PC-9 (cell line): ENCODE results near the gene EYA3. TPM values are rescaled to one million over a fixed set of nuclear protein-coding genes. Genes with fewer than 3 reads are reported as not detected.

Experiments
- BruUV-seq: library from RNA; stranded (reverse); fragments of 400-500 nt; replicated peaks from 2 replicates; lab custom pipeline; 2021; lab: Mats Ljungman, UMichigan
- CTCF ChIA-PET: fragments of 300-600 bp; sonication (Branson Sonifier 250); formaldehyde crosslinking; loops from one replicate; lab custom pipeline; 2022; ENCODE audit warnings: antibody characterized with exemption; lab: Charles Lee
- POLR2A ChIA-PET: fragments of 300-600 bp; sonication (Branson Sonifier 250); formaldehyde crosslinking; loops from one replicate; lab custom pipeline; 2022; ENCODE audit warnings: antibody characterized with exemption; ENCODE audit not compliant: unreplicated experiment; lab: Charles Lee
- DNase-seq, 2 experiments: peaks; one replicate each; pipeline versions ENCODE4 v3.0.0 to v3.0.0-alpha.2; 2015 to 2022; ENCODE audit warnings: mixed read lengths in 1 of 2
- H2AFZ ChIP-seq: fragments of 200-600 bp; sonication (generic); 2 replicates; pipeline ENCODE4 v1.8.1; 2017; ENCODE audit warnings: antibody characterized with exemption
- H3F3A ChIP-seq: fragments of 200-600 bp; sonication (generic); 2 replicates; pipeline ENCODE4 v1.8.1; 2017; ENCODE audit warnings: antibody characterized with exemption, mild to moderate bottlenecking, low read depth; ENCODE audit not compliant: insufficient read depth
- H3K27ac ChIP-seq: fragments of 200-600 bp; sonication (generic); 2 replicates; pipeline ENCODE4 v1.6.1; 2016; ENCODE audit warnings: mixed run types
- H3K27me3 ChIP-seq: fragments of 200-600 bp; sonication (generic); 2 replicates; pipeline ENCODE4 v1.6.1; 2016; ENCODE audit warnings: low read depth, mixed run types; ENCODE audit not compliant: insufficient read depth
- H3K36me3 ChIP-seq: fragments of 200-600 bp; sonication (generic); 2 replicates; pipeline ENCODE4 v1.6.1; 2016; ENCODE audit warnings: low read depth, mixed run types
- H3K4me1 ChIP-seq: fragments of 200-600 bp; sonication (generic); replicated peaks from 2 replicates; pipeline ENCODE4 v1.6.1; 2016; ENCODE audit warnings: mixed run types; ENCODE audit not compliant: insufficient read depth
- H3K4me2 ChIP-seq: fragments of 200-600 bp; sonication (generic); 2 replicates; pipeline ENCODE4 v1.6.1; 2017; ENCODE audit warnings: mixed run types
- H3K4me3 ChIP-seq: fragments of 200-600 bp; sonication (generic); 2 replicates; pipeline ENCODE4 v1.6.1; 2016; ENCODE audit warnings: mixed run types
- H3K79me2 ChIP-seq: fragments of 200-600 bp; sonication (generic); 2 replicates; pipeline ENCODE4 v1.6.1; 2017; ENCODE audit warnings: low read depth, mixed run types
- H3K9me2 ChIP-seq: fragments of 200-600 bp; sonication (generic); 2 replicates; pipeline ENCODE4 v1.8.1; 2017; ENCODE audit warnings: mild to moderate bottlenecking; ENCODE audit not compliant: insufficient read depth
- H3K9me3 ChIP-seq: fragments of 200-600 bp; sonication (generic); 2 replicates; pipeline ENCODE4 v1.8.1; 2016; ENCODE audit warnings: low read depth; ENCODE audit not compliant: insufficient read depth
- H4K20me1 ChIP-seq: fragments of 200-600 bp; sonication (generic); 2 replicates; pipeline ENCODE4 v1.8.1; 2017; ENCODE audit not compliant: insufficient read depth
- EZH2 ChIP-seq: fragments of 200-600 bp; sonication (generic); IDR thresholded peaks from 2 replicates; pipeline ENCODE4 v1.8.0; 2017; ENCODE audit warnings: antibody characterized with exemption, low read depth
- intact Hi-C: fragments of 100-400 bp; cut with micrococcal nuclease; formaldehyde crosslinking; loops from one replicate; pipeline ENCODE4 v1.10.0; 2022; ENCODE audit not compliant: unreplicated experiment
- total RNA-seq: library from RNA; stranded (reverse); gene quantifications from 2 replicates; pipeline ENCODE4 v1.2.3, GENCODE V29; 2021
- TF ChIP-seq, protein P1 (sequence below): fragments of 200-600 bp; sonication (generic); conservative IDR thresholded peaks from 2 replicates; pipeline ENCODE4 v1.6.1; 2017; ENCODE audit warnings: mixed run types, antibody characterized with exemption, mild to moderate bottlenecking, moderate library complexity

The EYA3 gene
- total RNA-seq, 1 experiment from 2014 or later, result 19.0 TPM

DNA sequence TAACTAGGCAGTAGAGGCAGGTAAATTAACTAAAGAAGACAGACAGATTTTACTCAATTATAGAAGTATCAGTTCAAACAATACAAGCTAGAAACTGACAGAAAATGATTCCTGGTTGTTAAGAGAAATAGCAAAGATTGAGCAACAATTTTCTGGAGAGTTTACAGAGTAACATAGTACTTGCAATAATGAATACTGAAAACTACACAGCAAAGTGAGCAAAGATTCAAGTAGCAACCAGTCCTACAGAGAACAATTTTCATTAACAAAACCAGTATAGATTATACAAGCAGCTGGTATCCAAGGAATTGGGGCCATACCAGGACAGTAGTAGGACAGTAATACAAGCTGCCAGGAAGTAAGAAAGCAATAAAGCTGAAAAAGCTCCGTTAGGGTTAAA, 37.6 kb downstream of the EYA3 start:
- Histone ChIP-seq H3K27me3 (no peaks in the 10 kb centered on the region), H3K36me3 (0 out of 2 replicates have a peak, but pooled peaks cover 6% of the 10 kb centered on the region), H3K4me1 (no peaks in the 10 kb centered on the region), H3K4me3 (no peak overlapping the region), H3K79me2 (no peaks in the 10 kb centered on the region), H3K9me3 (no peaks in the 10 kb centered on the region), H2AFZ (no peak overlapping the region), H4K20me1 (no peaks in the 10 kb centered on the region), H3K9me2 (no peaks in the 10 kb centered on the region), H3F3A (no peaks in the 10 kb centered on the region), H3K27ac (no peak overlapping the region), H3K4me2 (no peak overlapping the region)
- intact Hi-C loops, result no loop called here
- ChIA-PET CTCF (no interaction called here), POLR2A (no interaction called here)
- DNase-seq, result no peak
- no TSS peak for BruUV-seq
- TF ChIP-seq EZH2, result no peak
- TF ChIP-seq, protein P1, sequence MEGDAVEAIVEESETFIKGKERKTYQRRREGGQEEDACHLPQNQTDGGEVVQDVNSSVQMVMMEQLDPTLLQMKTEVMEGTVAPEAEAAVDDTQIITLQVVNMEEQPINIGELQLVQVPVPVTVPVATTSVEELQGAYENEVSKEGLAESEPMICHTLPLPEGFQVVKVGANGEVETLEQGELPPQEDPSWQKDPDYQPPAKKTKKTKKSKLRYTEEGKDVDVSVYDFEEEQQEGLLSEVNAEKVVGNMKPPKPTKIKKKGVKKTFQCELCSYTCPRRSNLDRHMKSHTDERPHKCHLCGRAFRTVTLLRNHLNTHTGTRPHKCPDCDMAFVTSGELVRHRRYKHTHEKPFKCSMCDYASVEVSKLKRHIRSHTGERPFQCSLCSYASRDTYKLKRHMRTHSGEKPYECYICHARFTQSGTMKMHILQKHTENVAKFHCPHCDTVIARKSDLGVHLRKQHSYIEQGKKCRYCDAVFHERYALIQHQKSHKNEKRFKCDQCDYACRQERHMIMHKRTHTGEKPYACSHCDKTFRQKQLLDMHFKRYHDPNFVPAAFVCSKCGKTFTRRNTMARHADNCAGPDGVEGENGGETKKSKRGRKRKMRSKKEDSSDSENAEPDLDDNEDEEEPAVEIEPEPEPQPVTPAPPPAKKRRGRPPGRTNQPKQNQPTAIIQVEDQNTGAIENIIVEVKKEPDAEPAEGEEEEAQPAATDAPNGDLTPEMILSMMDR, result no peak

DNA sequence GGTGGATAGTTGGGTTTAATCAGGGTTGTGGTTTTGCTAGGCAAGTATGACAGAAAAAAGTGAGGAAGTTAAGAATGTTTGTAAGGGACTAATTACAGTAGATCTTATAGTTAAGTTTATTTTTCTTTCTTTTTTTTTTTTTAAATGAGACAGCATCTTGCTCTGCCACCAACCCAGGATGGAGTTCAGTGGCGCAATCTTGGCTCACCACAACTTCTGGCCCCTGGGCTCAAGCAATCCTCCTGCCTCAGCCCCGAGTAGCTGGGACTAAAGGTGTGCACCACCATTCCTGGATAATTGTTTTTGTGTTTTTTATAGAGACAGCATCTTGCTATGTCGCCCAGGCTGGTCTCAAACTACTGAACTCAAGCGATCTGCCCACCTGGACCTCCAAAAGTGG, 41.7 kb downstream of the EYA3 start:
- CTCF ChIA-PET, result no interaction called here
- no peak overlapping the region for H3K4me2 ChIP-seq
- H3K79me2 ChIP-seq, result no peaks in the 10 kb centered on the region
- H4K20me1 ChIP-seq, result no peaks in the 10 kb centered on the region
- no TSS peak for BruUV-seq
- 0 out of 2 replicates have a peak, but pooled peaks cover 6% of the 10 kb centered on the region for H3K36me3 ChIP-seq
- POLR2A ChIA-PET, result no interaction called here
- TF ChIP-seq, protein P1, result no peak
- no peak for TF ChIP-seq EZH2
- H3F3A ChIP-seq, result no peaks in the 10 kb centered on the region
- no peak overlapping the region for H2AFZ ChIP-seq
- H3K9me3 ChIP-seq, result no peaks in the 10 kb centered on the region
- no peaks in the 10 kb centered on the region for H3K9me2 ChIP-seq
- no peak overlapping the region for H3K4me3 ChIP-seq
- intact Hi-C loops, result no loop called here
- no peaks in the 10 kb centered on the region for H3K4me1 ChIP-seq
- H3K27ac ChIP-seq, result no peak overlapping the region
- no peaks in the 10 kb centered on the region for H3K27me3 ChIP-seq
- DNase-seq, result no peak

DNA sequence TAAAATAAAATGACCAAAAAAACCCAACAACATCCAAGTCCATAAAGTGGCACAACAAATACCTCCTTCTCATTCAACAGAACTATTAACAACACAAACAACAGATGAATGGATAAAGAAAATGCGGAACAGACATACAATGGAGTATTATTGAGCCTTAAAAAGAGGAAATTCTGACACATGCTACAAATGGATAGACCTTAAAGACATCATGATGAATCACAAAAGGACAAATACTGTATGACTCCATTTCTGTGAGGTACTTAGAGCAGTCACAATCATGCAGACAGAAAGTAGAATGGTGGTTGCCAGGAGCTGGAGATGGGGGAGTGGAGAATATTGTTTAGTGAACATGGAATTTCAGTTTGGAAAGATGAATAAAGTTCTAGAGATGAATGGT, 42.6 kb downstream of the EYA3 start:
- intact Hi-C loops, result no loop called here
- no peaks in the 10 kb centered on the region for H3F3A ChIP-seq
- H3K27ac ChIP-seq, result no peak overlapping the region
- TF ChIP-seq EZH2, result no peak
- TF ChIP-seq, protein P1, result no peak
- H3K4me1 ChIP-seq, result no peaks in the 10 kb centered on the region
- H4K20me1 ChIP-seq, result no peaks in the 10 kb centered on the region
- DNase-seq, result no peak
- no peak overlapping the region for H3K4me3 ChIP-seq
- no peaks in the 10 kb centered on the region for H3K9me2 ChIP-seq
- POLR2A ChIA-PET, result no interaction called here
- H2AFZ ChIP-seq, result no peak overlapping the region
- H3K9me3 ChIP-seq, result no peaks in the 10 kb centered on the region
- H3K4me2 ChIP-seq, result no peak overlapping the region
- no peaks in the 10 kb centered on the region for H3K27me3 ChIP-seq
- CTCF ChIA-PET, result no interaction called here
- no peaks in the 10 kb centered on the region for H3K79me2 ChIP-seq
- BruUV-seq, result no TSS peak
- 0 out of 2 replicates have a peak, but pooled peaks cover 6% of the 10 kb centered on the region for H3K36me3 ChIP-seq
